GM12865 (cell line): ENCODE data around the gene CAMKK1.
A peak's percentile ranks its signal among the peaks of the same experiment; 100 is the strongest.
"Not testable (repeated sequence)": the region's sequence is repeated elsewhere in the genome, so short reads cannot be mapped to it uniquely, and the experiment has no call there.

Source experiments
- DNase-seq: peaks from one replicate; pipeline ENCODE4 v3.0.0; 2010; ENCODE audit warnings: low read depth
- H3K4me3 ChIP-seq: 2 replicates; pipeline ENCODE4 v1.5.1; 2011; ENCODE audit warnings: mild to moderate bottlenecking, low read depth, low read length, control low read depth
- TF ChIP-seq, protein P1 (sequence below): IDR thresholded peaks from 2 replicates; pipeline ENCODE4 v1.5.1; 2011; ENCODE audit warnings: low read length, control low read depth, low read depth, inconsistent platforms; ENCODE audit not compliant: insufficient read depth; ENCODE audit errors: missing control alignments

Gene CAMKK1

DNA sequence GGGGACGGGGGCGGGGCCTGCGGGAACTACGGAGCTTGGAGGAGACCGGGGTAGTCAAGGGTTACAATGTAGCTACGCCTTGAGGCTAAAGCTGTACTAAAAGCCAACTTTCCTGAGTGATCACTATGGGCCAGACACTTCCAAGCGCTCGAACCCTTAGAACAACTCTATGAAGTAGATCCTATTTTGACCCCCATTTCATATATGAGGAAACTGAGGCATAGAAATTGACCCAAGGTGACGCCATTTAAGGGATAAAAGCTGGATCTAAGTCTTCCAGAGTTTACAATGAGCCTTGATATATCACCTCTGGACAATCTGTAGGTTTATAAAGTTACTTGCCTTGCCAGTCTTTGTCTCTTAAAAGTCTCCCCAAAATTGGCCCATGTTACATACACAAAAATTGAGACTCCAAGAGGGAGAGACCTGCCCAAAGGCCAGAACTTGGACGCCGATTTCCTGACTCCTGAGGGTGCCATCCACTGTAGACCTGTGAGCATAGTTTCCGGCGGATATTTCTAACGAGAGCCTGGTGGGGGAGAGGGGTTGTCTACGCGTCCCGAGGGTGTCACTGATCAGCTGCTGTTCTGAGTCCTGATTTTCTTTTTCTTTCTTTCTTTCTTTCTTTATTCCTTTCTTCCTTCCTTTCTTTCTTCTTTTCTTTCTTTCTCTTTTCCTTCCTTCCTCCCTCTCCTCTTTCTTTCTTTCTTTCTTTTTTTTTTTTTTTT lies 46.3 kb downstream of the CAMKK1 start:
- peak overlapping the region; percentile 13; the same call in 1 of the 2 replicates for H3K4me3 ChIP-seq
- TF ChIP-seq, protein P1, sequence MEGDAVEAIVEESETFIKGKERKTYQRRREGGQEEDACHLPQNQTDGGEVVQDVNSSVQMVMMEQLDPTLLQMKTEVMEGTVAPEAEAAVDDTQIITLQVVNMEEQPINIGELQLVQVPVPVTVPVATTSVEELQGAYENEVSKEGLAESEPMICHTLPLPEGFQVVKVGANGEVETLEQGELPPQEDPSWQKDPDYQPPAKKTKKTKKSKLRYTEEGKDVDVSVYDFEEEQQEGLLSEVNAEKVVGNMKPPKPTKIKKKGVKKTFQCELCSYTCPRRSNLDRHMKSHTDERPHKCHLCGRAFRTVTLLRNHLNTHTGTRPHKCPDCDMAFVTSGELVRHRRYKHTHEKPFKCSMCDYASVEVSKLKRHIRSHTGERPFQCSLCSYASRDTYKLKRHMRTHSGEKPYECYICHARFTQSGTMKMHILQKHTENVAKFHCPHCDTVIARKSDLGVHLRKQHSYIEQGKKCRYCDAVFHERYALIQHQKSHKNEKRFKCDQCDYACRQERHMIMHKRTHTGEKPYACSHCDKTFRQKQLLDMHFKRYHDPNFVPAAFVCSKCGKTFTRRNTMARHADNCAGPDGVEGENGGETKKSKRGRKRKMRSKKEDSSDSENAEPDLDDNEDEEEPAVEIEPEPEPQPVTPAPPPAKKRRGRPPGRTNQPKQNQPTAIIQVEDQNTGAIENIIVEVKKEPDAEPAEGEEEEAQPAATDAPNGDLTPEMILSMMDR = no peak
- no peak for DNase-seq

GRCh38 chr17:3845621-3846436 lies 47.0 kb downstream of the CAMKK1 start, which contains the start of gene NCBP3:
Gene NCBP3, minus strand, starts transcription at chr17:3846246. Its CDS starts 23 bp downstream, at chr17:3846223.
- peak within 1 kb of the TSS; percentile 97 for H3K4me3 ChIP-seq
- TF ChIP-seq, protein P1 = peak; percentile 92
- peak; percentile 97 for DNase-seq

DNA sequence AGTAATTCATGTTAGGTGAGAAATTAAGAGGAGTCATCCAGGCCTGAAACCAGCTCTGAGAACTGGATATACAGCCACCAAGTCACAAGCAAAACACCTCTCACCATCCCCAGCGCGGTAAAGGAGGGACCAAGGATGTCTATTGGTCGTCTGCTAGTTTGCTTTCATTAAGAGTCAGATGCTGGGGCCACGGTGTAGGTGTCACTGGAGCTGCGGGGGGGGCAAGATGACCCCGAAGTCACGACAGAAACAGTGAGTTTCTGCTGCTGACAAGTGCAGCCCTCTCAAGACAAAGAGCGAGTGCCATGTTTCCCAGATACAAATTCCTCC lies 47.6 kb downstream of the CAMKK1 start:
- H3K4me3 ChIP-seq = peak overlapping the region; percentile 97
- TF ChIP-seq, protein P1 = no peak
- DNase-seq = peak; percentile 61

GRCh38 chr17:3844556-3844955 lies 48.3 kb downstream of the CAMKK1 start:
- not testable (repeated sequence) for H3K4me3 ChIP-seq, DNase-seq

DNA sequence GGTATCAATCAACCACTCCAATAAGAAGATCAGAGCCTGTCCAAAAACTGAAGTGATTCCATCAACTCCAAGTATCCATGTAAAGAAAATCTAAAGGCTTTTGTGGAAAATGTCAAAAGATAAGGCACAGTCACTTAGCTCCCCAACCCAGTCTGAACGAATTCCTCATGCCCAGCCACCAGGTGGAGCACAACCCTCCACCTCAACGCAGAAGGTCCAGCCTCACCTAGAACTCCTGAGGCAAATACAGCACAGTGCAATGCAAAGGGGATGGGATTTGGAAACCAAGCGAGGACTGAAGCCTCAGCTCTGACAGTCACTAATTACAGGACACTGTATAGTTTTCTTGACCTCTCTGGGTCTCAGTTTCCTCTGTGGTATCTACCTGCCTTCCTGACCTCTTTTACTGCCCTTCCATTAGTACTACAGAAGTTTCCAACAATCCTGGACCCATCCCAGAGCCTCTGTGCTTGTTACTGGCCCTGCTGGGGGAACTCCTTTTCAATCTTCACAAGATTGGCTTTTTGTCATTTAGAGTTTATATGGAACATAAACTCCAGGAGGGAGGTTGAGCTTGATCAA lies 48.8 kb downstream of the CAMKK1 start:
- peak; percentile 68 for DNase-seq
- H3K4me3 ChIP-seq = no peak overlapping the region
- TF ChIP-seq, protein P1 = peak; percentile 74

DNA sequence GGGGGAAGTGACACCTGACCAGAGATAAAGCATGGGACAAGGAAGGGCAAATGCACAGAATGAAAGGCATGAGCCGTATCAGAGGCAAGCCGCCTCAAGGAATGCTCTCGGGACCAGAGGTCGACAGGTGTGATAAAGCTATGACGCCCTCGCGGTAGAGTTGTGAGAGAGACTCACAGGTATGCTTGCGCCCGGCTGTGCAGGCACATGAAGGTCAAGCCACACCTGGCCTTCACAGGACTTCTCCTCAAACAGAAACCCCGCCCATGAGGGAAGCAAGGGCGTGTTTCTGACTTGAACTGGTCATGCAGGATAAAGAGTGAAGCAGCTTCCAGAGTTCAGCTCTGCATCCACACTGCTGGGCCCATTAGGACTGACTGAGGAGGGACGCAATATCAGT lies 54.6 kb downstream of the CAMKK1 start:
- H3K4me3 ChIP-seq = no peak overlapping the region
- TF ChIP-seq, protein P1 = no peak
- DNase-seq = no peak

DNA sequence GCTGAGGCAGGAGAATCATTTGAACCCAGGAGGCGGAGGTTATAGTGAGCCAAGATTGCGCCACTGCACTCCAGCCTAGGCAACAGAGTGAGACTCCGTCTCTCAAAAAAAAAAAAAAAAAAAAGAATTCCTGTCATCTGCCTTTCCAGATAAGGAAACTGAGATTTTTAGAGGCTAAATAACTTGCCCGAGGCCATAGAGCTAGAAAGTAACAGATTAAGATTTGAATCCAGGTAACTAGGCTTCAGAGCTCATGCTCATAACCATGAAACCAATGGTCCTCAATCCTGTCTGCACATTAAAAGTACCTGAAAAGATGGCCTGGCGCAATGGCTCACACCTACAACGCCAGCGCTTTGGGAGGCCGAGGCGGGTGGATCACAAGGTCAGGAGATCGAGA lies 56.3 kb downstream of the CAMKK1 start:
- H3K4me3 ChIP-seq = no peak overlapping the region
- TF ChIP-seq, protein P1 = no peak
- no peak for DNase-seq
